SK-N-SH treated with all-trans-retinoic acid at 6 μM for 48 hours (cell line): ENCODE results near the gene U2AF2.
"Not testable (repeated sequence)": the region's sequence is repeated elsewhere in the genome, so short reads cannot be mapped to it uniquely, and the experiment has no call there.

Source experiments
- ATAC-seq: fragments of 200-7000 bp; cut with Tn5 transposase; 3 replicates; pipeline ENCODE4 v1.9.1; 2020; ENCODE audit warnings: mild to moderate bottlenecking, moderate library complexity
- ARNTL ChIP-seq: fragments of 450-650 bp; formaldehyde crosslinking; IDR thresholded peaks from 2 replicates; pipeline ENCODE4 v1.5.0; 2020; ENCODE audit warnings: low read depth, mild to moderate bottlenecking, moderate library complexity, borderline replicate concordance
- BACH2 ChIP-seq: fragments of 250-450 bp; sonication (Bioruptor Pico); IDR thresholded peaks from 2 replicates; pipeline ENCODE4 v1.9.0; 2021; ENCODE audit warnings: mild to moderate bottlenecking, borderline replicate concordance
- CSDC2 ChIP-seq: fragments of 250-450 bp; sonication (Bioruptor Pico); IDR thresholded peaks from 2 replicates; pipeline ENCODE4 v1.5.0; 2020; ENCODE audit warnings: mild to moderate bottlenecking, moderate library complexity
- ESRRG ChIP-seq: fragments of 250-450 bp; sonication (Bioruptor Pico); IDR thresholded peaks from 2 replicates; pipeline ENCODE4 v1.6.1; 2021; ENCODE audit warnings: mild to moderate bottlenecking
- GLIS3 ChIP-seq: fragments of 250-450 bp; sonication (Bioruptor Pico); IDR thresholded peaks from 2 replicates; pipeline ENCODE4 v1.5.0; 2020; ENCODE audit warnings: mild to moderate bottlenecking, moderate library complexity
- OSR1 ChIP-seq: fragments of 250-450 bp; sonication (Bioruptor Pico); IDR thresholded peaks from 2 replicates; pipeline ENCODE4 v1.8.0; 2022; ENCODE audit warnings: moderate library complexity, mild to moderate bottlenecking, inconsistent platforms
- PPARA ChIP-seq: fragments of 250-450 bp; sonication (Bioruptor Pico); IDR thresholded peaks from 2 replicates; pipeline ENCODE4 v1.5.0; 2020; ENCODE audit warnings: mild to moderate bottlenecking, borderline replicate concordance
- RARB ChIP-seq: fragments of 250-450 bp; sonication (Bioruptor Pico); IDR thresholded peaks from 2 replicates; pipeline ENCODE4 v1.8.0; 2021; ENCODE audit warnings: mild to moderate bottlenecking, moderate library complexity
- SNAI2 ChIP-seq: fragments of 250-450 bp; sonication (Bioruptor Pico); IDR thresholded peaks from 2 replicates; pipeline ENCODE4 v1.5.0; 2020; ENCODE audit warnings: mild to moderate bottlenecking, moderate library complexity
- TCF4 ChIP-seq: fragments of 250-450 bp; sonication (Bioruptor Pico); IDR thresholded peaks from 2 replicates; pipeline ENCODE4 v1.8.0; 2021; ENCODE audit warnings: mild to moderate bottlenecking, moderate library complexity, borderline replicate concordance
- TOX ChIP-seq: fragments of 250-450 bp; sonication (Bioruptor Pico); IDR thresholded peaks from 2 replicates; pipeline ENCODE4 v1.8.0; 2021; ENCODE audit warnings: mild to moderate bottlenecking, moderate library complexity, borderline replicate concordance
- ZFP30 ChIP-seq: fragments of 450-650 bp; formaldehyde crosslinking; IDR thresholded peaks from 2 replicates; pipeline ENCODE4 v1.5.0; 2022; ENCODE audit warnings: mild to moderate bottlenecking, moderate library complexity
- ZNF565 ChIP-seq: fragments of 450-650 bp; formaldehyde crosslinking; conservative IDR thresholded peaks from 2 replicates; pipeline ENCODE4 v1.5.0; 2020; ENCODE audit warnings: low read depth, mild to moderate bottlenecking, moderate library complexity
- ZNF70 ChIP-seq: fragments of 450-650 bp; formaldehyde crosslinking; IDR thresholded peaks from 2 replicates; pipeline ENCODE4 v1.5.0; 2020; ENCODE audit warnings: mild to moderate bottlenecking, moderate library complexity
- TF ChIP-seq, protein P1 (sequence below): fragments of 250-450 bp; sonication (Bioruptor Pico); IDR thresholded peaks from 2 replicates; pipeline ENCODE4 v1.5.0; 2020; ENCODE audit warnings: mild to moderate bottlenecking, moderate library complexity
- TF ChIP-seq, protein P2 (sequence below): fragments of 250-450 bp; sonication (Bioruptor Pico); IDR thresholded peaks from 2 replicates; pipeline ENCODE4 v1.5.1; 2021; ENCODE audit warnings: mild to moderate bottlenecking, moderate library complexity
- TF ChIP-seq, protein P3 (sequence below): fragments of 250-450 bp; sonication (Bioruptor Pico); IDR thresholded peaks from 2 replicates; pipeline ENCODE4 v1.8.0; 2021; ENCODE audit warnings: low read depth, mild to moderate bottlenecking, moderate library complexity, borderline replicate concordance
- TF ChIP-seq, protein P4 (sequence below): fragments of 250-450 bp; sonication (Bioruptor Pico); IDR thresholded peaks from 2 replicates; pipeline ENCODE4 v1.8.0; 2020; ENCODE audit warnings: mild to moderate bottlenecking, moderate library complexity, borderline replicate concordance

Gene U2AF2

DNA sequence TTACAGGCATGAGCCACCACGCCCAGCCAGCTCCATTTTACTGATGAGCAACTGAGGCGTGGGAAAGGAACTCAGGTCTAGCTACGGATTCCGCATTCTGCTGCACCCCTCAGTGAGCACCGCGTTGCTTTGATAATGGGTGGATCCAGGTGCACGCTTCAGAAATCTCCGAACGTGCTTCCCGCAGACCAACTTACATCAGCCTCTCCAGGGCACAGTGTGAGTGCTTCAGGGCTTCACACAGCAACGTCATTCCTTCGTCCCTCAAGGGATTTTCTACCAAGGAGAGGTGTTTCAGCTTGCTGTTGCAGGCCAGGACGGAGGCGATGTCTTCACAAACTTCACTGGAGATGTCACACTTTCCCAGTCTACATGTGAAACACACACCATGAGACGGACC, 61.7 kb downstream of the U2AF2 start:
- TF ChIP-seq ZFP30 (CRISPR knock-in tag) (no peak), ZNF70 (CRISPR knock-in tag) (no peak)
- TF ChIP-seq, protein P1, sequence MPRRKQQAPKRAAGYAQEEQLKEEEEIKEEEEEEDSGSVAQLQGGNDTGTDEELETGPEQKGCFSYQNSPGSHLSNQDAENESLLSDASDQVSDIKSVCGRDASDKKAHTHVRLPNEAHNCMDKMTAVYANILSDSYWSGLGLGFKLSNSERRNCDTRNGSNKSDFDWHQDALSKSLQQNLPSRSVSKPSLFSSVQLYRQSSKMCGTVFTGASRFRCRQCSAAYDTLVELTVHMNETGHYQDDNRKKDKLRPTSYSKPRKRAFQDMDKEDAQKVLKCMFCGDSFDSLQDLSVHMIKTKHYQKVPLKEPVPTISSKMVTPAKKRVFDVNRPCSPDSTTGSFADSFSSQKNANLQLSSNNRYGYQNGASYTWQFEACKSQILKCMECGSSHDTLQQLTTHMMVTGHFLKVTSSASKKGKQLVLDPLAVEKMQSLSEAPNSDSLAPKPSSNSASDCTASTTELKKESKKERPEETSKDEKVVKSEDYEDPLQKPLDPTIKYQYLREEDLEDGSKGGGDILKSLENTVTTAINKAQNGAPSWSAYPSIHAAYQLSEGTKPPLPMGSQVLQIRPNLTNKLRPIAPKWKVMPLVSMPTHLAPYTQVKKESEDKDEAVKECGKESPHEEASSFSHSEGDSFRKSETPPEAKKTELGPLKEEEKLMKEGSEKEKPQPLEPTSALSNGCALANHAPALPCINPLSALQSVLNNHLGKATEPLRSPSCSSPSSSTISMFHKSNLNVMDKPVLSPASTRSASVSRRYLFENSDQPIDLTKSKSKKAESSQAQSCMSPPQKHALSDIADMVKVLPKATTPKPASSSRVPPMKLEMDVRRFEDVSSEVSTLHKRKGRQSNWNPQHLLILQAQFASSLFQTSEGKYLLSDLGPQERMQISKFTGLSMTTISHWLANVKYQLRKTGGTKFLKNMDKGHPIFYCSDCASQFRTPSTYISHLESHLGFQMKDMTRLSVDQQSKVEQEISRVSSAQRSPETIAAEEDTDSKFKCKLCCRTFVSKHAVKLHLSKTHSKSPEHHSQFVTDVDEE (CRISPR knock-in tag), result no peak
- no peak for ATAC-seq

DNA sequence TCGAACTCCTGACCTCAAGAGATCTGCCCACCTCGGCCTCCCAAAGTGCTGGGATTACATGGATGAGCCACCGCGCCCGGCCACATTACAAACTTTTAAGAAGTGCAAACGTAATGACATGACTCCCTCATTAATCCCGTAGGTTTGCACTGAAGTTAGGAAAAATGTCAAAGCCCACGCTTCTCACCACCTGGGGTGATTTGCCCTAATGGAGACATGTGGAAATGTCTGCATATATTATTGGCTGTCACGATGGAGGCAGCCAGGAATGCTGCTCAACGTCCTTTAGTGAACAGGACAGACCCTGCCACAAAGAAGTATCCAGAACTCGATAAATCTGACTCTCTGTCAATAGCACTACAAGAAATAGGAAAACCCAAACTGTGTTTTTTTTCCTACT, 62.4 kb downstream of the U2AF2 start:
- TF ChIP-seq, protein P2, sequence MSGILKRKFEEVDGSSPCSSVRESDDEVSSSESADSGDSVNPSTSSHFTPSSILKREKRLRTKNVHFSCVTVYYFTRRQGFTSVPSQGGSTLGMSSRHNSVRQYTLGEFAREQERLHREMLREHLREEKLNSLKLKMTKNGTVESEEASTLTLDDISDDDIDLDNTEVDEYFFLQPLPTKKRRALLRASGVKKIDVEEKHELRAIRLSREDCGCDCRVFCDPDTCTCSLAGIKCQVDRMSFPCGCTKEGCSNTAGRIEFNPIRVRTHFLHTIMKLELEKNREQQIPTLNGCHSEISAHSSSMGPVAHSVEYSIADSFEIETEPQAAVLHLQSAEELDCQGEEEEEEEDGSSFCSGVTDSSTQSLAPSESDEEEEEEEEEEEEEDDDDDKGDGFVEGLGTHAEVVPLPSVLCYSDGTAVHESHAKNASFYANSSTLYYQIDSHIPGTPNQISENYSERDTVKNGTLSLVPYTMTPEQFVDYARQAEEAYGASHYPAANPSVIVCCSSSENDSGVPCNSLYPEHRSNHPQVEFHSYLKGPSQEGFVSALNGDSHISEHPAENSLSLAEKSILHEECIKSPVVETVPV, result no peak
- TF ChIP-seq, protein P3, sequence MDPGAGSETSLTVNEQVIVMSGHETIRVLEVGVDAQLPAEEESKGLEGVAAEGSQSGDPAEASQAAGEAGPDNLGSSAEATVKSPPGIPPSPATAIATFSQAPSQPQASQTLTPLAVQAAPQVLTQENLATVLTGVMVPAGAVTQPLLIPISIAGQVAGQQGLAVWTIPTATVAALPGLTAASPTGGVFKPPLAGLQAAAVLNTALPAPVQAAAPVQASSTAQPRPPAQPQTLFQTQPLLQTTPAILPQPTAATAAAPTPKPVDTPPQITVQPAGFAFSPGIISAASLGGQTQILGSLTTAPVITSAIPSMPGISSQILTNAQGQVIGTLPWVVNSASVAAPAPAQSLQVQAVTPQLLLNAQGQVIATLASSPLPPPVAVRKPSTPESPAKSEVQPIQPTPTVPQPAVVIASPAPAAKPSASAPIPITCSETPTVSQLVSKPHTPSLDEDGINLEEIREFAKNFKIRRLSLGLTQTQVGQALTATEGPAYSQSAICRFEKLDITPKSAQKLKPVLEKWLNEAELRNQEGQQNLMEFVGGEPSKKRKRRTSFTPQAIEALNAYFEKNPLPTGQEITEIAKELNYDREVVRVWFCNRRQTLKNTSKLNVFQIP (CRISPR knock-in tag), result no peak
- no peak for TF ChIP-seq ESRRG
- TF ChIP-seq GLIS3, result no peak
- no peak for TF ChIP-seq ZFP30 (CRISPR knock-in tag)
- TF ChIP-seq OSR1, result no peak
- no peak for TF ChIP-seq BACH2
- no peak for TF ChIP-seq TOX (CRISPR knock-in tag)
- no peak for ATAC-seq

DNA sequence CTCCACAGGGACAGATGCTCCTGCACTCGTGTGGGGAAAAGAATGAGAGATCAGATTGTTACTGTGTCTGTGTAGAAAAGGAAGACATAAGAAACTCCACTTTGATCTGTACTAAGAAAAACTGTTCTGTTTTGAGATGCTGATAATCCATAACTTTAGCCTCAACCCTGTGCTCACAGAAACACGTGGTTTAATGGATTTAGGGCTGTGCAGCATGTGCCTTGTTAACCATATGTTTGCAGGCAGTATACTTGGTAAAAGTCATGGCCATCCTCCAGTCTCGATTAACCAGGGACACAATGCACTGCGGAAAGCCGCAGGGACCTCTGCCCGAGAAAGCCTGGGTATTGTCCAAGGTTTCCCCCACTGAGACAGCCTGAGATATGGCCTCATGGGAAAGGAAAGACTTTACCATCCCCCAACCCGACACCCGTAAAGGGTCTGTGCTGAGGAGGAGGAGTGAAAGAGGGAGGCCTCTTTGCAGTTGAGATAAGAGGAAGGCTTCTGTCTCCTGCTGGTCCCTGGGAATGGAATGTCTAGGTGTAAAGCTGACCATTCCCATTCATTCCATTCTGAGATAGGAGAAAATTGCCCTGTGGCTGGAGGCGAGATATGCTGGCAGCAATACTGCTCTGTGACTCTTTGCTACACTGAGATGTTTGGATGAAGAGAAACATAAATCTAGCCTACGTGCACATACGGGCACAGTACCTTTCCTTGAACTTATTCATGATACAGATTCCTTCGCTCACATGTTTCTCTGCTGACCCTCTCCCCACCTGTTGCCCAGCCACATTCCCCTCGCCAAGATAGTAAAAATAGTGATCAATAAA, 63.3 kb downstream of the U2AF2 start:
- not testable (repeated sequence) for ATAC-seq

DNA sequence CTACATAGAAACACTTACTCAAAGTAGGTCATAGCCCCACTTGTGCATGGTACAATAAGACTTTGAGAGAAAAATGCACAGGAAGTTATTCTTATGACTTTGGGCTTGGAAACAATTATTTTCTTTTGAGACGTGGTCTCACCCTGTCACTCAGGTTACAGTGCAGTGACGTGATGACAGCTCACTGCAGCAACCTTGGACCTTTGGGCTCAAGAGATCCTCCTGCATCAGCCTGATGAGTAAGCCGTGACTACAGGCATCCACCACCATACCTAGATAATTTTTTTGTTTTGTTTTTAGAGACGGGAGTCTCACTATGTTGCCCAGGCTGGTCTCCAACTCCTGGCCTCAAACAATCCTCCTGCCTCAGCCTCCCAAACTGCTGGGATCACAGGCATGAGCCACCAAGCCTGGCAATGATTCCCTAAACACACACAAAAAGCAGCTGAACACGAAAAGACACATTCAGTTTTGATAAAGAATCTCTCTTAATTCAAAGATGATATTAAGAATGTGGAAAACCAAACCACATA, 65.4 kb downstream of the U2AF2 start:
- TF ChIP-seq ZNF565 (CRISPR knock-in tag) (no peak), BACH2 (no peak), TOX (CRISPR knock-in tag) (no peak), RARB (no peak), CSDC2 (CRISPR knock-in tag) (no peak), ZNF70 (CRISPR knock-in tag) (no peak), TCF4 (CRISPR knock-in tag) (no peak), ESRRG (no peak), ARNTL (CRISPR knock-in tag) (no peak), PPARA (CRISPR knock-in tag) (no peak), ZFP30 (CRISPR knock-in tag) (no peak), SNAI2 (CRISPR knock-in tag) (no peak)
- TF ChIP-seq, protein P4, sequence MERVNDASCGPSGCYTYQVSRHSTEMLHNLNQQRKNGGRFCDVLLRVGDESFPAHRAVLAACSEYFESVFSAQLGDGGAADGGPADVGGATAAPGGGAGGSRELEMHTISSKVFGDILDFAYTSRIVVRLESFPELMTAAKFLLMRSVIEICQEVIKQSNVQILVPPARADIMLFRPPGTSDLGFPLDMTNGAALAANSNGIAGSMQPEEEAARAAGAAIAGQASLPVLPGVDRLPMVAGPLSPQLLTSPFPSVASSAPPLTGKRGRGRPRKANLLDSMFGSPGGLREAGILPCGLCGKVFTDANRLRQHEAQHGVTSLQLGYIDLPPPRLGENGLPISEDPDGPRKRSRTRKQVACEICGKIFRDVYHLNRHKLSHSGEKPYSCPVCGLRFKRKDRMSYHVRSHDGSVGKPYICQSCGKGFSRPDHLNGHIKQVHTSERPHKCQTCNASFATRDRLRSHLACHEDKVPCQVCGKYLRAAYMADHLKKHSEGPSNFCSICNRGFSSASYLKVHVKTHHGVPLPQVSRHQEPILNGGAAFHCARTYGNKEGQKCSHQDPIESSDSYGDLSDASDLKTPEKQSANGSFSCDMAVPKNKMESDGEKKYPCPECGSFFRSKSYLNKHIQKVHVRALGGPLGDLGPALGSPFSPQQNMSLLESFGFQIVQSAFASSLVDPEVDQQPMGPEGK (CRISPR knock-in tag), result no peak
- TF ChIP-seq, protein P3 (CRISPR knock-in tag), result no peak
- no peak for ATAC-seq
